LNCaP clone FGC (cell line): Measurements from ENCODE around the gene NR1I3.

Experiments used
- DNase-seq: peaks from one replicate; pipeline ENCODE4 v3.0.0-alpha.2; 2011; ENCODE audit warnings: low read depth
- H3K4me3 ChIP-seq: 2 replicates; pipeline ENCODE4 v1.5.1; 2011; ENCODE audit warnings: mild to moderate bottlenecking, low read depth, low read length, control low read depth
- CTCF ChIP-seq: IDR thresholded peaks from 2 replicates; pipeline ENCODE4 v1.5.1; 2012; ENCODE audit warnings: mild to moderate bottlenecking; ENCODE audit not compliant: control insufficient read depth, insufficient read depth; ENCODE audit errors: extremely low read depth

NR1I3 gene

GRCh38 chr1:161185732-161186311 lies 52.2 kb downstream of the NR1I3 start:
- no peak for DNase-seq
- no peak overlapping the region for H3K4me3 ChIP-seq
- no peak for TF ChIP-seq CTCF

- no peak overlapping the region for H3K4me3 ChIP-seq
- DNase-seq: no peak
- TF ChIP-seq CTCF: no peak
These were observed 52.7 kb downstream of the NR1I3 start for GRCh38 chr1:161185282-161185682.

GRCh38 chr1:161182214-161182613 lies 55.8 kb downstream of the NR1I3 start:
- TF ChIP-seq CTCF: no peak
- DNase-seq: no peak

GRCh38 chr1:161180639-161181038 lies 57.4 kb downstream of the NR1I3 start:
- H3K4me3 ChIP-seq: no peak overlapping the region
- 0 out of 2 replicates have a peak, but pooled peaks have one; percentile 9 for TF ChIP-seq CTCF
- DNase-seq: no peak

More at GRCh38 chr1:161182214-161182613, 55.8 kb downstream of the NR1I3 start:
- no peak overlapping the region for H3K4me3 ChIP-seq

GRCh38 chr1:161179698-161180097 lies 58.3 kb downstream of the NR1I3 start:
- peak; percentile 74 for DNase-seq
- H3K4me3 ChIP-seq: no peak overlapping the region
- no peak for TF ChIP-seq CTCF
